ENCODE results near the gene SLC37A3. TPM values are rescaled to one million over a fixed set of nuclear protein-coding genes. Genes with fewer than 3 reads are reported as not detected.
"Not testable (repeated sequence)": the region's sequence is repeated elsewhere in the genome, so short reads cannot be mapped to it uniquely, and the experiment has no call there.

SLC37A3 gene
- 72.7 and 133 TPM in 2 replicates for total RNA-seq (2014; rRNA removed; shearing (Covaris generic); ENCODE audit: low replicate concordance)

- DNase-seq (ENCODE audit: low read depth) = peak; percentile 62
- in situ Hi-C loops (cut with HindIII; ENCODE audit: low pct_unique_long_range_greater_than_20kb, low sequenced_read_pairs) = no loop called here
Measured at GRCh38 chr7:140397784-140398750, at the start of gene SLC37A3. Gene SLC37A3 (minus strand): TSS chr7:140398530. CDS start chr7:140382526, 16,004 bp downstream.

GRCh38 chr7:140447841-140448240, 49.5 kb upstream of the SLC37A3 start:
- DNase-seq (ENCODE audit: low read depth) = no peak
- in situ Hi-C loops (cut with HindIII; ENCODE audit: low pct_unique_long_range_greater_than_20kb, low sequenced_read_pairs) = no loop called here

- DNase-seq (ENCODE audit: low read depth) = no peak
- in situ Hi-C loops (cut with HindIII; ENCODE audit: low pct_unique_long_range_greater_than_20kb, low sequenced_read_pairs) = no loop called here
Measured at GRCh38 chr7:140446467-140446866, 48.1 kb upstream of the SLC37A3 start.

GRCh38 chr7:140441519-140441918, 43.2 kb upstream of the SLC37A3 start:
- in situ Hi-C loops (cut with HindIII; ENCODE audit: low pct_unique_long_range_greater_than_20kb, low sequenced_read_pairs) = no loop called here
- DNase-seq (ENCODE audit: low read depth) = no peak

GRCh38 chr7:140440593-140440992, 42.3 kb upstream of the SLC37A3 start:
- DNase-seq (ENCODE audit: low read depth) = peak; percentile 43
- in situ Hi-C loops (cut with HindIII; ENCODE audit: low pct_unique_long_range_greater_than_20kb, low sequenced_read_pairs) = no loop called here

GRCh38 chr7:140439359-140439758, 41.0 kb upstream of the SLC37A3 start:
- in situ Hi-C loops (cut with HindIII; ENCODE audit: low pct_unique_long_range_greater_than_20kb, low sequenced_read_pairs) = no loop called here
- no peak for DNase-seq (ENCODE audit: low read depth)

GRCh38 chr7:140435252-140435895, 37.0 kb upstream of the SLC37A3 start:
- DNase-seq (ENCODE audit: low read depth) = no peak
- in situ Hi-C loops (cut with HindIII; ENCODE audit: low pct_unique_long_range_greater_than_20kb, low sequenced_read_pairs) = no loop called here

GRCh38 chr7:140433396-140433795, 35.1 kb upstream of the SLC37A3 start:
- DNase-seq (ENCODE audit: low read depth) = no peak
- in situ Hi-C loops (cut with HindIII; ENCODE audit: low pct_unique_long_range_greater_than_20kb, low sequenced_read_pairs) = no loop called here

GRCh38 chr7:140426130-140426529, 27.8 kb upstream of the SLC37A3 start:
- DNase-seq (ENCODE audit: low read depth) = no peak
- in situ Hi-C loops (cut with HindIII; ENCODE audit: low pct_unique_long_range_greater_than_20kb, low sequenced_read_pairs) = no loop called here

GRCh38 chr7:140425718-140426117, 27.4 kb upstream of the SLC37A3 start:
- in situ Hi-C loops (cut with HindIII; ENCODE audit: low pct_unique_long_range_greater_than_20kb, low sequenced_read_pairs) = no loop called here
- no peak for DNase-seq (ENCODE audit: low read depth)

- in situ Hi-C loops (cut with HindIII; ENCODE audit: low pct_unique_long_range_greater_than_20kb, low sequenced_read_pairs) = no loop called here
- no peak for DNase-seq (ENCODE audit: low read depth)
Measured at GRCh38 chr7:140423501-140423900, 25.2 kb upstream of the SLC37A3 start.

GRCh38 chr7:140421521-140421920, 23.2 kb upstream of the SLC37A3 start:
- no peak for DNase-seq (ENCODE audit: low read depth)
- in situ Hi-C loops (cut with HindIII; ENCODE audit: low pct_unique_long_range_greater_than_20kb, low sequenced_read_pairs) = no loop called here

- DNase-seq (ENCODE audit: low read depth) = no peak
- in situ Hi-C loops (cut with HindIII; ENCODE audit: low pct_unique_long_range_greater_than_20kb, low sequenced_read_pairs) = no loop called here
Measured at GRCh38 chr7:140418653-140419052, 20.3 kb upstream of the SLC37A3 start.

- in situ Hi-C loops (cut with HindIII; ENCODE audit: low pct_unique_long_range_greater_than_20kb, low sequenced_read_pairs) = not testable (repeated sequence)
Measured at GRCh38 chr7:140418156-140418472, 19.8 kb upstream of the SLC37A3 start.

GRCh38 chr7:140417456-140418155, 19.3 kb upstream of the SLC37A3 start:
- in situ Hi-C loops (cut with HindIII; ENCODE audit: low pct_unique_long_range_greater_than_20kb, low sequenced_read_pairs) = no loop called here
- DNase-seq (ENCODE audit: low read depth) = no peak

More at GRCh38 chr7:140418156-140418472, 19.8 kb upstream of the SLC37A3 start:
- not testable (repeated sequence) for DNase-seq (ENCODE audit: low read depth)

- in situ Hi-C loops (cut with HindIII; ENCODE audit: low pct_unique_long_range_greater_than_20kb, low sequenced_read_pairs) = no loop called here
- no peak for DNase-seq (ENCODE audit: low read depth)
Measured at GRCh38 chr7:140416560-140416959, 18.2 kb upstream of the SLC37A3 start.

GRCh38 chr7:140415816-140416215, 17.5 kb upstream of the SLC37A3 start:
- not testable (repeated sequence) for DNase-seq (ENCODE audit: low read depth)

GRCh38 chr7:140415361-140415760, 17.0 kb upstream of the SLC37A3 start:
- no peak for DNase-seq (ENCODE audit: low read depth)
- in situ Hi-C loops (cut with HindIII; ENCODE audit: low pct_unique_long_range_greater_than_20kb, low sequenced_read_pairs) = no loop called here

More at GRCh38 chr7:140415816-140416215, 17.5 kb upstream of the SLC37A3 start:
- in situ Hi-C loops (cut with HindIII; ENCODE audit: low pct_unique_long_range_greater_than_20kb, low sequenced_read_pairs) = not testable (repeated sequence)
